ENCODE measurements around the gene VPS33A.

Gene VPS33A

DNA sequence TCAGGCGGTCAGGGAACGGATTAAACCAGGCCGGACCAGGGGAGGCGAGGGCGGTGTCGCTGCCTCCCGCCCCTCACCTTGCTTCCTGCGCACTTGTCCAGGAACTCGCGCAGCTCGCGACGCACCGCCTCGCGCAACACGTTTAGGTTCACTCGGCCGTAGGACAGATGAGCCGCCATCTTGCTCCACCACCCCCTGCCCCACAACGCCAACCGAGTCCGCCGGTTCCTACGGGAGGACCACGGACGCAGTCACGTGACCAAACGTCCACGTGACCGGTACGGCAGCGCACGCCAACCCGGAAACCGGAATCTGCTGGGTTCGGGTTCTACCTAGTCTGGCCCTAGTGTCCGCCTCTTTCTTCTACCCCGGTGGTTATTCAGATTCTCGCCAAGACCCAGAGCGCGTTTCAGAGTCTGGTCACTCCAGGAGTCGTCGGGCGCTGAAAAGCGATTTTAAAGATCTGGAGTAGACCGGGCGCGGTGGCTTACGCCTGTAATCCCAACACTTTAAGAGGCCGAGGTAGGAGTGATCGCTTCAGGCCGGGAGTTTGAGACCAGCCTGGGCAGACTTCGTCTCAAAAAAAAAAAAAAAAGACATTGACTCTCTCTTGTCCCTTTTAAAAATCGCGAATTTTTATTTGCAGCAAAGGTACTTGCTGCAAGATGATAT is at the start of gene VPS33A:
Gene VPS33A, minus strand, starts transcription at position 265 of the 672 bp plus-strand sequence. Its CDS starts 86 bp downstream, at position 179.
- DNase-seq (ENCODE audit: low read depth), result peak; percentile 99
- TF ChIP-seq, protein P1, sequence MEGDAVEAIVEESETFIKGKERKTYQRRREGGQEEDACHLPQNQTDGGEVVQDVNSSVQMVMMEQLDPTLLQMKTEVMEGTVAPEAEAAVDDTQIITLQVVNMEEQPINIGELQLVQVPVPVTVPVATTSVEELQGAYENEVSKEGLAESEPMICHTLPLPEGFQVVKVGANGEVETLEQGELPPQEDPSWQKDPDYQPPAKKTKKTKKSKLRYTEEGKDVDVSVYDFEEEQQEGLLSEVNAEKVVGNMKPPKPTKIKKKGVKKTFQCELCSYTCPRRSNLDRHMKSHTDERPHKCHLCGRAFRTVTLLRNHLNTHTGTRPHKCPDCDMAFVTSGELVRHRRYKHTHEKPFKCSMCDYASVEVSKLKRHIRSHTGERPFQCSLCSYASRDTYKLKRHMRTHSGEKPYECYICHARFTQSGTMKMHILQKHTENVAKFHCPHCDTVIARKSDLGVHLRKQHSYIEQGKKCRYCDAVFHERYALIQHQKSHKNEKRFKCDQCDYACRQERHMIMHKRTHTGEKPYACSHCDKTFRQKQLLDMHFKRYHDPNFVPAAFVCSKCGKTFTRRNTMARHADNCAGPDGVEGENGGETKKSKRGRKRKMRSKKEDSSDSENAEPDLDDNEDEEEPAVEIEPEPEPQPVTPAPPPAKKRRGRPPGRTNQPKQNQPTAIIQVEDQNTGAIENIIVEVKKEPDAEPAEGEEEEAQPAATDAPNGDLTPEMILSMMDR (conservative IDR thresholded peaks at IDR 0.05; ENCODE audit: low read length), result no peak
- peak within 1 kb of the TSS; percentile 99 for H3K4me3 ChIP-seq (ENCODE audit: low read length)

DNA sequence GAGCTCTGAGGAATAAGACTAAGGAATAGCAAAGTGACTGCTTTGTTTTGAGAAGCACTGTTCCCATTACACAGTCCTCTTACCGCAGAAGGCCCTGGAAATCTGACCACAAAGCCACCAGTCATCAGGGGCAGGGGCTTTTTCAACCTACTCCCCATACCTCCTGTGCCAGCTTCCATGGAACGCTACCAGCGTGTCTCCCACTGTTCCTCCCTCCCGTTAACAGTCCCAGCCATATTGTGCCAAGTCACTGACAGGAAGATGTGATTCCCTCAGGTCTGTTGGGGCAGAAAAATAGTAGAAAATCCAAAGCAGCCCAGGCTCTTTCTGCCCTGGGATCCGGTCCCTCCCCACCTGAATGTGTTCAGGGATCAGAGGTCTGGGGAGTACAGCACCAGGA is 46.6 kb upstream of the VPS33A start:
- DNase-seq (ENCODE audit: low read depth), result no peak
- TF ChIP-seq, protein P1 (conservative IDR thresholded peaks at IDR 0.05; ENCODE audit: low read length), result no peak
- H3K4me3 ChIP-seq (ENCODE audit: low read length), result no peak overlapping the region

DNA sequence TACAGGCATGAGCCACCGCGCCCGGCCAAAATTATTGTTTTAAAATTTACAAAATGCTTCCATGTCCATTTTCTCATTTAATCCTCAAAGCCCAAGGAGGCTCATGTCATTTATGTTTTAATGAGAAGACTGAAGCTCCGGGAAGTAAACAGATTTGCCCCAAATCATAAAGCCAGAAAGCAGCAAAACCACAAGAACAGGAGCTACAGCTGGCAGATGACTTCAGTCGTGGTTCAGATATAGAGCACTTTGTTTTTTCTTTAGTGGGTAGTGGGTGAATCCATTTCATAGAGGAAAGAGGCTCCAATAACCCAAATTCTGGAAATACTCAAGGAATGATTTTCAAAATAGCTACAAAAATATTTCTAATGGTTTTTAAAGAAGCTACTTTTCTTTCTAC is 45.4 kb upstream of the VPS33A start:
- TF ChIP-seq, protein P1 (conservative IDR thresholded peaks at IDR 0.05; ENCODE audit: low read length), result no peak
- no peak for DNase-seq (ENCODE audit: low read depth)

DNA sequence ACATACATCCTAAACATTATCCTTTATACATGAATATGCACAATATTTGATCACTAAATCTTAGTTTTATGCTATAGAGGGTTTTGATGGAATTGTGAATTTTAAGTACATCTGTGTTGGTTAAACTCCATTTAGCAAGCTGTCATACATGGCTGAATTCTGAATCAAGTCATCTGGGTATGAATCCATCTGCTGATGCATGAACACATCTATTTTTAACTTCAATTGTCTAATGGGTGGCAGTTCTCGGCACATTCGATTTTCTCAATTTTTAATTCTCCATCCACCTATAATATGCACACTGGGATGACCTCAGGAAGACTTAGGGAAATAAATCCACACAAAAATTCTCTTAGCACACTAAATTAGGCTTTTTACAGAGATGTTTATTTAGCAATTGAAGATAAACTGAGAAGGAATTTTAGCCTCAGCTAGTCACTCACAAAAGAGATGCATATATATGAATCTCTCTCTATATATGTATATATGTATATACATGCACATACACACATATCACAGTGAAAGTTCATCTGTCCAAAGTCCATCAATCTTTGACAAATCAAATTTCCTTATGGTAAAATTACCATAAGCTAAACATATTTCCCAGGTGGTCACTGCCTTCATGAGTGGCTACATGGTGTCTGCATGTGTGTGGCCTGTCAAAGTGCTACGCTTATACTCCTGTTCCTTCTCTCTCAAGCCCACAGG is 44.5 kb upstream of the VPS33A start:
- H3K4me3 ChIP-seq (ENCODE audit: low read length), result no peak overlapping the region
- TF ChIP-seq, protein P1 (conservative IDR thresholded peaks at IDR 0.05; ENCODE audit: low read length), result no peak
- DNase-seq (ENCODE audit: low read depth), result no peak

More for the DNA sequence above, 45.4 kb upstream of the VPS33A start:
- H3K4me3 ChIP-seq (ENCODE audit: low read length), result no peak overlapping the region

DNA sequence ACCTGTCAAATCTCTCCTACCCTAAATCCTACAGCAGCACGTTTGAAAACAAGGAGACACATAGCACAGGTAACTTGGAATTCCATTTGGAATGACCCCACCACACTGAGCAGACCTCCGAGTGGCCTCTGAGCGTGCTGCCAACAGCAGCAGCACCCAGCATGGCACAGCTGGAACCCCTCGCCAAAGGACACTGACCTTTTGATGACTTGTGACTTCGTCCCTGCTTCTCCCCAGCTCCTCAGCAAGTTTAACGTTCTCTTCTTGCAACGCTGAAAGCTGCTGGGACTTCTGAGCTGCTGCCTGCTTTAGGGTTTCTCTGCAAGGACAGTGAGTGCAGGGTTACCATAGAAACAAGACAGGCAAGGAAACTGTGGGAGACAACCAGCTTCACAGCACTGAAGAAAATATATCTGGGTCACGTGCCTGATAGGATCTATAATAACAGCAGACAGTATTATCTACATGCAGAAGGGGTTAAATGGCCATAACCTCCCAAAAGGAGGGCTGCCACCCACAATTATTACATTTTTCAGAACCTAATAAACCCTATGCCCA is 43.3 kb upstream of the VPS33A start:
- TF ChIP-seq, protein P1 (conservative IDR thresholded peaks at IDR 0.05; ENCODE audit: low read length), result no peak
- no peak overlapping the region for H3K4me3 ChIP-seq (ENCODE audit: low read length)
- no peak for DNase-seq (ENCODE audit: low read depth)

DNA sequence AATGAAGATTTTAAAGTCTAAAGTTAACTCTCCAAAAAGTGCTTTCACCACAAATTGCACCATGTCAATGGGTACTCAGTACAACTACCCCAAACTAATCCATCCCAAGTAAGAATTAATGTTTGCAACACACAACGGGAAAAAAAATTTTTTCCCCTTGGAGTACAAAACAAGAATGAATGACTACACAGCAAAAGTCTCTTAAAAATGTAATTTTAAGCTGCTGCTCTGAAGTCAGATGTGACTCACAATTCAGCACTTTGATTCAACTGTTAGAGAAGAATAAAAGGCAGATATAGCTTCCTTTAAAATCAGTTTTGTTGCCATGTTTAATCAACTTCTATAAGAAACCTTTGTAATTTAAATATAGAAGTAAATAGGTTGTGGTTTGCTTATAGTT is 42.5 kb upstream of the VPS33A start:
- DNase-seq (ENCODE audit: low read depth), result peak; percentile 53
- TF ChIP-seq, protein P1 (conservative IDR thresholded peaks at IDR 0.05; ENCODE audit: low read length), result no peak
- H3K4me3 ChIP-seq (ENCODE audit: low read length), result no peak overlapping the region

All from AG10803 (cell line).